ENCODE measurements around the gene MSS51.
A peak's percentile ranks its signal among the peaks of the same experiment; 100 is the strongest.

The MSS51 gene

DNA sequence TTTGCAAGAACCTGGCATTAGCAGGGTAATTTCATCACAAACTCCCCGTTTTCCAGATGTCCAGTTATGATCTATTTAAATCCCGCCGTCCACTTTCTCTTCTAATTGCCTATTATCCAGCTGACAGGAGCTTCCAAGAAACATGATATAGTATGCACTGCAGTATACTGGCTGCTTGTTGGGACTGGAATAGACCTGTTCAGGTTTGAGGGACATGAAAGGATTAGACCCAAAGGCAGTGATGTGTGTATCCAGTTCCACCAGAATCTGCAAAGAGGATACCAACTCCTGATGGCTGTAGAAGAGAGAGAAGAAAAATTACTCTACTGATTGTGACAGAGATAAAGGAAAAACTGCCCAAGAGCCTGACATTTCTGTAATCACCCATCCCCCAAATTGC, 8.9 kb downstream of the MSS51 start:
- H3K27ac ChIP-seq = no peak overlapping the region
- no peak for DNase-seq (ENCODE audit: low spot score)
- TF ChIP-seq, protein P1, sequence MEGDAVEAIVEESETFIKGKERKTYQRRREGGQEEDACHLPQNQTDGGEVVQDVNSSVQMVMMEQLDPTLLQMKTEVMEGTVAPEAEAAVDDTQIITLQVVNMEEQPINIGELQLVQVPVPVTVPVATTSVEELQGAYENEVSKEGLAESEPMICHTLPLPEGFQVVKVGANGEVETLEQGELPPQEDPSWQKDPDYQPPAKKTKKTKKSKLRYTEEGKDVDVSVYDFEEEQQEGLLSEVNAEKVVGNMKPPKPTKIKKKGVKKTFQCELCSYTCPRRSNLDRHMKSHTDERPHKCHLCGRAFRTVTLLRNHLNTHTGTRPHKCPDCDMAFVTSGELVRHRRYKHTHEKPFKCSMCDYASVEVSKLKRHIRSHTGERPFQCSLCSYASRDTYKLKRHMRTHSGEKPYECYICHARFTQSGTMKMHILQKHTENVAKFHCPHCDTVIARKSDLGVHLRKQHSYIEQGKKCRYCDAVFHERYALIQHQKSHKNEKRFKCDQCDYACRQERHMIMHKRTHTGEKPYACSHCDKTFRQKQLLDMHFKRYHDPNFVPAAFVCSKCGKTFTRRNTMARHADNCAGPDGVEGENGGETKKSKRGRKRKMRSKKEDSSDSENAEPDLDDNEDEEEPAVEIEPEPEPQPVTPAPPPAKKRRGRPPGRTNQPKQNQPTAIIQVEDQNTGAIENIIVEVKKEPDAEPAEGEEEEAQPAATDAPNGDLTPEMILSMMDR (conservative IDR thresholded peaks at IDR 0.05; ENCODE audit: low read depth) = no peak
- ChIA-PET POLR2A (ENCODE audit: low non-redundant PET) (no interaction called here), CTCF (no interaction called here)

- no peak for DNase-seq (ENCODE audit: low spot score)
- TF ChIP-seq, protein P1 (conservative IDR thresholded peaks at IDR 0.05; ENCODE audit: low read depth) = no peak
- CTCF ChIA-PET = interaction anchor here (0.6 to 0.7 kb wide), 3 partner anchors 206 to 1043 kb away, joined by 3 to 5 read pairs (median 4); no protein-coding TSS in a partner anchor
- POLR2A ChIA-PET (ENCODE audit: low non-redundant PET) = interaction anchor here (0.6 kb wide), 1 partner anchor 54 kb away, joined by 5 read pairs; no protein-coding TSS in a partner anchor
- H3K27ac ChIP-seq = no peak overlapping the region
Observed at GRCh38 chr10:73423309-73423708, 10.1 kb downstream of the MSS51 start.

- POLR2A ChIA-PET (ENCODE audit: low non-redundant PET) = interaction anchor here (0.6 kb wide), 1 partner anchor 737 kb away, joined by 4 read pairs; no protein-coding TSS in a partner anchor
- CTCF ChIA-PET = no interaction called here
- H3K27ac ChIP-seq = no peak overlapping the region
- DNase-seq (ENCODE audit: low spot score) = no peak
- TF ChIP-seq, protein P1 (conservative IDR thresholded peaks at IDR 0.05; ENCODE audit: low read depth) = no peak
Observed at GRCh38 chr10:73416571-73416970, 16.8 kb downstream of the MSS51 start.

- ChIA-PET CTCF (interaction anchor here (0.6 kb wide), 2 partner anchors 81 to 103 kb away, joined by 3 read pairs; no protein-coding TSS in a partner anchor), POLR2A (ENCODE audit: low non-redundant PET) (no interaction called here)
- DNase-seq (ENCODE audit: low spot score) = peak; percentile 44
- H3K27ac ChIP-seq = peak overlapping the region; percentile 96
- TF ChIP-seq, protein P1 (conservative IDR thresholded peaks at IDR 0.05; ENCODE audit: low read depth) = 0 out of 2 replicates have a peak, but pooled peaks have one; percentile 3
Observed at GRCh38 chr10:73414230-73414945, 19.0 kb downstream of the MSS51 start.

DNA sequence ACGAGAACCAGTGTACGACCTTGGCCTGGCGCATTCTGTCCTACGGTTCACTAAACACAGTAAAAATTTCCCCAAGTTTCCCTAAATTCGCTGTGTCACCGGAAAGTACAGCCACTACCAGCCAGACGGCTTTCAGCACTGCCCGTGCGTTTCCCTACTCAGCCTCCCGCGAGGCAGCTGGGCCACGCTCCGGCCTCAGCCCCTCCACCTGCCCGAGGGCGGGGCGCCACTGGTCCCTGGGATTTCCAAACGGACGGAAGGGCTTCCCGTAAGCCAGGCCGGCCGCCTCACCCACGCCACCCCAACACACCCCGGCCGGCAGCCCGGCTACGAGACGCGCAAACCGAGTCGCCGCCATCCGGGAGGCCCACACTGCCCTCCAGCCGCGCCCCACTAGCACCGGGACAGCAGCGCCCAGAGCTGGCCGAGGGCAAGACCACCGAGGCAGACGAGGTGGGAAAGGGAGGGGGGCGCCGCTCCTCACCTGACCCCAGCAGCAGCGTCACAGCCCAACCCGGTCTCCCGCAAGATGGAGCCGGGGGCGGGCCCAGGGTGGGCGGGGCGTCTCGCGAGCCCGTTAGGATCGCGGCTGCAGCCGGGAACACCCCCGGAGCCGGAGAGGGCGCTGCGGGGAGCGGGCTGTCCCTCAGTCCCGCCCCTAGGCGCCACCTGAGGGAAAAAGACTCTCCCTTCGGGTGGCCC, 19.7 kb downstream of the MSS51 start, which contains the start of gene ANXA7:
Gene ANXA7 (minus strand): TSS at position 531 of the 702 bp plus-strand sequence. CDS start 13,202 bp downstream, outside the sequence.
- H3K27ac ChIP-seq = peak within 1 kb of the TSS; percentile 96
- CTCF ChIA-PET = interaction anchor here (0.5 to 0.6 kb wide), 3 partner anchors 54 to 558 kb away, joined by 3 read pairs; no protein-coding TSS in a partner anchor
- DNase-seq (ENCODE audit: low spot score) = peak; percentile 98
- TF ChIP-seq, protein P1 (conservative IDR thresholded peaks at IDR 0.05; ENCODE audit: low read depth) = peak; percentile 6; the same call in 1 of the 2 replicates
- POLR2A ChIA-PET (ENCODE audit: low non-redundant PET) = interaction anchor here (0.6 kb wide), 1 partner anchor 755 kb away, joined by 9 read pairs; no protein-coding TSS in a partner anchor

GRCh38 chr10:73413108-73413527, 20.2 kb downstream of the MSS51 start:
- CTCF ChIA-PET = interaction anchor here (0.5 to 0.6 kb wide), 2 partner anchors 186 to 558 kb away, joined by 3 read pairs; no protein-coding TSS in a partner anchor
- TF ChIP-seq, protein P1 (conservative IDR thresholded peaks at IDR 0.05; ENCODE audit: low read depth) = no peak
- peak overlapping the region; percentile 96 for H3K27ac ChIP-seq
- peak; percentile 48 for DNase-seq (ENCODE audit: low spot score)
- POLR2A ChIA-PET (ENCODE audit: low non-redundant PET) = interaction anchor here (0.6 kb wide), 1 partner anchor 754 kb away, joined by 9 read pairs; no protein-coding TSS in a partner anchor

Data from RWPE1 (cell line).